Measurements from ENCODE around the gene CHCHD6. TPM values are rescaled to one million over a fixed set of nuclear protein-coding genes. Genes with fewer than 3 reads are reported as not detected.

Gene CHCHD6
- total RNA-seq, 4 donors from 2014 or later = 2.4 to 44.6 (median 5.1) TPM

GRCh38 chr3:126721246-126721645, 17.2 kb downstream of the CHCHD6 start:
- H3K4me3 ChIP-seq = no peak overlapping the region
- H3K27ac ChIP-seq = no peak overlapping the region
- no peaks in the 10 kb centered on the region for H3K9me3 ChIP-seq
- no peak for TF ChIP-seq CTCF (IDR thresholded peaks at IDR 0.05)
- no peak for TF ChIP-seq POLR2A (IDR thresholded peaks at IDR 0.05)
- H3K36me3 ChIP-seq = no peaks in the 10 kb centered on the region
- no peaks in the 10 kb centered on the region for H3K27me3 ChIP-seq
- H3K4me1 ChIP-seq = no peaks in the 10 kb centered on the region
- DNase-seq = peak in 1 of 3 donors; percentile 42

- no peaks in the 10 kb centered on the region for H3K9me3 ChIP-seq
- H3K27me3 ChIP-seq = no peaks in the 10 kb centered on the region
- H3K4me3 ChIP-seq = no peak overlapping the region
- no peak for DNase-seq
- H3K27ac ChIP-seq = no peak overlapping the region
- TF ChIP-seq CTCF (IDR thresholded peaks at IDR 0.05) (no peak), POLR2A (IDR thresholded peaks at IDR 0.05) (no peak)
- H3K4me1 ChIP-seq = no peaks in the 10 kb centered on the region
- H3K36me3 ChIP-seq = no peaks in the 10 kb centered on the region
Observed at GRCh38 chr3:126723237-126723636, 19.2 kb downstream of the CHCHD6 start.

GRCh38 chr3:126723801-126724200, 19.8 kb downstream of the CHCHD6 start:
- H3K9me3 ChIP-seq = no peaks in the 10 kb centered on the region
- no peak overlapping the region for H3K4me3 ChIP-seq
- no peak for DNase-seq
- H3K36me3 ChIP-seq = no peaks in the 10 kb centered on the region
- TF ChIP-seq CTCF (IDR thresholded peaks at IDR 0.05) (no peak), POLR2A (IDR thresholded peaks at IDR 0.05) (no peak)
- H3K4me1 ChIP-seq = no peaks in the 10 kb centered on the region
- no peaks in the 10 kb centered on the region for H3K27me3 ChIP-seq
- H3K27ac ChIP-seq = no peak overlapping the region

GRCh38 chr3:126728680-126729079, 24.6 kb downstream of the CHCHD6 start:
- no peak for DNase-seq
- H3K36me3 ChIP-seq = no peaks in the 10 kb centered on the region
- no peaks in the 10 kb centered on the region for H3K4me1 ChIP-seq
- no peak for TF ChIP-seq CTCF (IDR thresholded peaks at IDR 0.05)
- no peak for TF ChIP-seq POLR2A (IDR thresholded peaks at IDR 0.05)
- no peak overlapping the region for H3K27ac ChIP-seq
- no peak overlapping the region for H3K4me3 ChIP-seq
- H3K27me3 ChIP-seq = no peaks in the 10 kb centered on the region
- no peaks in the 10 kb centered on the region for H3K9me3 ChIP-seq

GRCh38 chr3:126730376-126730775, 26.3 kb downstream of the CHCHD6 start:
- Histone ChIP-seq H3K27me3 (no peaks in the 10 kb centered on the region), H3K4me1 (no peaks in the 10 kb centered on the region), H3K9me3 (no peaks in the 10 kb centered on the region), H3K4me3 (no peak overlapping the region), H3K27ac (no peak overlapping the region), H3K36me3 (no peaks in the 10 kb centered on the region)
- TF ChIP-seq CTCF (IDR thresholded peaks at IDR 0.05) (no peak), POLR2A (IDR thresholded peaks at IDR 0.05) (no peak)
- DNase-seq = peak in 1 of 3 donors; percentile 18

- Histone ChIP-seq H3K36me3 (no peaks in the 10 kb centered on the region), H3K9me3 (no peaks in the 10 kb centered on the region), H3K4me3 (no peak overlapping the region), H3K27ac (no peak overlapping the region), H3K4me1 (no peaks in the 10 kb centered on the region), H3K27me3 (no peaks in the 10 kb centered on the region)
- TF ChIP-seq CTCF (IDR thresholded peaks at IDR 0.05) (no peak), POLR2A (IDR thresholded peaks at IDR 0.05) (no peak)
- peak in 2 of 3 donors; percentile 18 to 49 for DNase-seq
Observed at GRCh38 chr3:126731044-126731443, 27.0 kb downstream of the CHCHD6 start.
